Ovary (tissue), 3 donors: ENCODE results near the gene KATNIP.

Experiments
- CTCF ChIP-seq, 3 donors: fragments of 450-650 bp in 2 of 3; fragments of 200-600 bp in 1 of 3; IDR thresholded peaks; one replicate each; pipeline versions ENCODE4 v1.5.1 to v1.8.0; 2016 to 2022; ENCODE audit warnings: antibody characterized with exemption in 3 of 3, mild to moderate bottlenecking in 1 of 3
- POLR2A ChIP-seq: fragments of 450-650 bp; IDR thresholded peaks from one replicate; pipeline ENCODE4 v1.6.1; 2017; ENCODE audit warnings: antibody characterized with exemption, mild to moderate bottlenecking, moderate library complexity
- donor health status: DM: no; HTN: no; CAD: no.

DNA sequence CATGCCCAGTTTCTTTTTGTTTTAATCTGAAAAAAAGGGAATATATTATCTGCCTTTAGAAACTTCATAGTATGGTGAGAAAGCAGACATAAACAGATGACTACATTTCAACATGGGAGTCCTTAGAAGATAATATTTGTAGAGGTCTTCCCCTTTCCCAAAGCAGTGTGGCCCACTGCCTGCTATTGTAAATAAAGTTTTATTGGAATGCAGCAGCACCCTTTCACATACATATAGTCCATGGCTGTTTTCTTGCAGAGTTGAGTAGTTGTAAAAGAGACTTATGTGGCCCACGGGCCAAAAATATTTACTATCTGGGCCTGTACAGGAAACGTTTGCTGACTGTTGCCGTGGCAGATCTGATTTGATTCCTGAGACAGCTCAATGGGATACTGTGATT is 8.5 kb downstream of the KATNIP start:
- TF ChIP-seq CTCF (IDR thresholded peaks at IDR 0.05) (no peak), POLR2A (no peak)
